Cerebellar cortex (tissue), 1 donor: ENCODE data around the gene KCNK18.

Source experiments
- DNase-seq: peaks from one replicate; pipeline ENCODE4 v3.0.0-alpha.2; 2015; ENCODE audit warnings: low spot score

Gene KCNK18

DNA sequence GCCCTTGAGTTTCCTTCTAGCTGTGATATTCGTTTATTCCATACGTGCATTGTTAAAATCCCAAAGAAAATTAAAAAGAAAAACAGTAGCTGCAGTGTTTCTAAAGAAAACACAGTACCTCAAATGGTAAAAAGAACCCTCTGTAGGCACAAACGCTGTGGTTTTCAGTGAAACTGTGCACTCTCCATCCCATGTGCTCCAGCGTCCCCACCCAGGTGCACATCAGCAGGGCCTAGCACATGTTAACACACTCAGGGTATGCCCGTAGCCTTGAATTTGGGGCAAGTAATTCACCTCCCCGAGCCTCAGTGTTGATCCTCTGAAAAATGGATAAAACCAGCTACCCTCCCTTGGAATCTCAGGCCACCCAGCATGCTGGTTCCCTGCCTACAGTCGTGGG, 53.1 kb downstream of the KCNK18 start:
- DNase-seq, result no peak

DNA sequence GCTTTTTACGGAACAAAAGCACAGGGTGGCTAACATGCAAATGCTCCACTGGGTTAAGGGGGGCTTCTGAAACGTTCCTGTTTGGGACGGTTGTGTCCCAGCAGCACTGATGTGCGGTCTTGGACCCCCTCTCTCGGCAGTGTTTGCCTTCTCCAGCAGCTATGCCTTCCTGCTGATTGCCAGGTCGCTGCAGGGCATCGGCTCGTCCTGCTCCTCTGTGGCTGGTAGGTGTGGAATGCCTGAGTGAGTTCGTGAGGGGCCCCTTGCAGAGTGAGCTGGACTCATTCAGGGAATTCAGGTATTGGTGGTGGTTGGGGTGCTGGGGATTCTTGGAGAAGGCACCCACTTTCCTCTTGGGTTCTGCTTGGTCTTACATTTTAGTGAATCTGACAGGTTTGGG, 56.6 kb downstream of the KCNK18 start:
- no peak for DNase-seq

DNA sequence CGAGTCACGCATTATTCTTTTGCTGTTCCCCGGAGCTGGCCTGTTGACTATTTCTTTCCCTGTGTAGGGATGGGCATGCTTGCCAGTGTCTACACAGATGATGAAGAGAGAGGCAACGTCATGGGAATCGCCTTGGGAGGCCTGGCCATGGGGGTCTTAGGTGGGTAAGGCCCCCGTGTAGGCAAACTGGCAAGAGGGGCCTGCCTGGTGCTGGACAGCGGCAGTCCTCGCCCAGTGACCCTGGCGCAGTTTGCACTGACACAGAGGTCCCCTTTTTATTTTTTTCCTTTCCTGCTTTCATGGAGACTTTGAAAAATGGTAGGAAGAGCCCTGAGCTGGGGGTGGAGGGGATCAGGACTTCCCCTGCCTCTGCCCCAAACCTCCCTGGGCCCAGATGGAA, 57.0 kb downstream of the KCNK18 start:
- no peak for DNase-seq

DNA sequence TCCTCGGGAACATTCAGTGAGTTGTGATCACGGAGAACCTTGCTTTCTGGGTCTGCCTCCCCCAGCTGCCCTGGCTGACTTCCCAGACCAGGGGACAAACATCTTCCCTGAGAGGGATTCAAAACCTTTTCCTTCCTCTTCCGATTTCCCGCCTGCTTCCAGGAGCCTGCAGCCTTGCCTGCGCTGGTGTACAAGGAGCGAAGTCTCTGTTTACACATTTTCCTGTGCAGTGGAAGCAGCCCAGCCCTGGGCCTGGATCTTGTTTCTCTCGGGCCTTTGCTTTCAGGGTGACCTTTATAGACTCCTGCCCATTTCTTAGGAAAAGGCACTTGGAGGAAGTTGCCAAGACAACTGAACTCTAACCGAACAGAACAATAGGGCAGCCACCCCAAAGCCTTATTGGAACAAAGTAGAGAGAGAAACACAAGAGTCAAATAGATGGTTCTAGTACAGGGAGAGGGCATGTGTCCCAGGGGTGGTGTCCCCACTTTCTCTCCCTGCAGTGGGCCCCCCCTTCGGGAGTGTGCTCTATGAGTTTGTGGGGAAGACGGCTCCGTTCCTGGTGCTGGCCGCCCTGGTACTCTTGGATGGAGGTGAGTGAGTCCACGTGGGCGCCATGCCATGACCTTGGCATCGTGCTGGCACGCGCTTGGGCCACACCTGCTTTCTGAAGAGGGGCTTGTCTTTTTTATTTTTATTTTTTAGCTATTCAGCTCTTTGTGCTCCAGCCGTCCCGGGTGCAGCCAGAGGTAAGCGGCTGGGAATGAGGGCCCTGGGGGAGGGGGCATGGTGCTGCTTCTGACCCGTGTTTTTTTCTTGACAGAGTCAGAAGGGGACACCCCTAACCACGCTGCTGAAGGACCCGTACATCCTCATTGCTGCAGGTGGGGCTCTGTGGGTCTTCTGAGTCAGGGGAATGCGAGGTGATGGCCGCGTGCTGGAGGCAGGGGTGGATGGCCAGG, 57.8 kb downstream of the KCNK18 start:
- no peak for DNase-seq

DNA sequence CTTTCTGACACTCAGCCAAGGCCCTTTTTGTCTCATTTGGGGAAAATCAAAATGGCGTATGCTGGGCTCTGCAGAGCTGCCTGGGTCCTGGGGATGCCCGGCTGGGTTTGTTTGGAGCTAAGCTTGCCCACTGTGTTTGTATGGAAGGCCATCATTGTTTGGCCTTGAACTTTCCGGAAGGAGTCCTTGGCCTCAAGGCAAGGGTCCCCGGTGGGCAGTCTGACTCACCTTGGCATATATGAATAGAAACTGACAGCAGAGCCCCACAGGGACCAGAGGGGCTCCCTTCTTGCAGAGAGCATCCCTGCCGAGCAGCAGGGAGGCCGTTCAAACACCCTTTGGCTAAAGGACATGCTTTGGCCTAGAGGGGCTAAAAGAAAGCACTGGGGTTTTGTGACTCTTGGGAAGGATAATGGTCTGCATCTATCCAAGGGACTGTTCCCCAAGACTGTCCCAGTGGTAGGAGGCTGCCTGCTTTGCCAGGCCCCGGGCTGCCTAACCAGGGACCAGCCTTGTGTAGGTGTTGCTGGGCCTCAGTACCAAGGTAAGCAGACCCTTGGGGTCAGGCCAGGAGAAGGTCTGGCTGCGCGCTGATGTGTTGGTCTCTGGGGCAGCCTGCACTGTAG, 58.7 kb downstream of the KCNK18 start:
- DNase-seq, result no peak

DNA sequence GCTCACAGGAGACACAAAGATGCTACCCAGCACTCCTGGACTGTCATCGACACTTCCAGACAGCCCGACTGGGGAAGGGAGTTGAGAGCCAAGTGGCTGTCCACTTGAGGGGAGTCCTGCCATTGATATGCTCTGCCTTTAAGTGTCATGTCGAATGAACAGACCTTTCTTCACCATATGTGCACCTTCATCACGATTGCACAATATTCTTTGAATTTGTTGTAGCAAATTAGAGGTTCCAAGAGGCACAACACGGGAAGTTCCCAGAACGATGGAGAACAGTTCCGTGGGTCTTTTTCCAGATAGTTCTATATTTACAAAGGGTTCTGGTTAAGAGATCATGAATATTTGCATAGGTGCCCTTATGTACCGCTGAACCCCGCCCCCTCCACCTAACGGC, 59.6 kb downstream of the KCNK18 start:
- DNase-seq, result no peak

DNA sequence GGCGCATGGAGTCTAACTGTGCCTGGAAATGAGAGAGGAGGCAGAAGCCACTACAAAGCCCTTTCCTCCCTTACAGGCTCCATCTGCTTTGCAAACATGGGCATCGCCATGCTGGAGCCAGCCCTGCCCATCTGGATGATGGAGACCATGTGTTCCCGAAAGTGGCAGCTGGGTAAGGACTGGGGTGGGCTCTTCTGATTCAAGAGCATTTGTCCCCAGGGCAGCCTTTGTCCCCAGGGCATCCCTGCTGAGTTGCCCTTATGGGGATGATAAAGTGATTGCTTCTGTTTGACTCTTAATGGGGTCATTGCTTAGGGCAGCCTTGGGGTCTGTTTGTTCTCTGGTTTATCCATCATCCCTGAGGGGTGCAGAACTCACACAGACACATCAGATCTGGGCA, 60.4 kb downstream of the KCNK18 start:
- no peak for DNase-seq

DNA sequence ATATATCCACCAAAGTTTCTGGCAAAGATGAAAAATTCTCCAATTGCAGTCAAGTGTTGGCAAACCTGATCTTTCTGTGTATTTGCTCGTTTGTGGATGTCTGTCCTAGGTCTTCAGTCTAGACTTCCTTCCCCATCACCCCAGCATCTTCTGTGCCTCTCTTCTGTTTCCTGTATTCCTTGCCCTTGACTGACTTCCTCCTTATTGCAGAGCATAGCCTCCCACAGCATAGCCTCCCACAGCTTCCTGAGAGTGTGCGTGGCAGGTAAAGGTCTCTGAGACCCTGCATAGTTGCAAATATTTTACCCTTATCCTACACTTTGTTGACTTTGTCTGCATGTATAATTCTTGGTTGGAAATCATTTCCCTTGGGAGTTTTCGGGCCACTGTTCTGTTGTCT, 62.0 kb downstream of the KCNK18 start:
- DNase-seq, result no peak
